GM23248 (cell line): ENCODE data around the gene PLD2.

Experiments used
- EZH2 ChIP-seq: fragments of 200-600 bp; sonication (generic); IDR thresholded peaks from 2 replicates; pipeline ENCODE4 v1.6.1; 2018; ENCODE audit warnings: antibody characterized with exemption, mild to moderate bottlenecking; ENCODE audit not compliant: insufficient read depth, poor library complexity, severe bottlenecking
- EZH2phosphoT487 ChIP-seq: fragments of 200-600 bp; sonication (generic); IDR thresholded peaks from 2 replicates; pipeline ENCODE4 v1.6.1; 2018; ENCODE audit warnings: antibody characterized with exemption, moderate library complexity, mild to moderate bottlenecking, low read depth; ENCODE audit not compliant: insufficient read depth

GRCh38 chr17:4834681-4835020 is 27.7 kb downstream of the PLD2 start:
- TF ChIP-seq EZH2 (no peak), EZH2phosphoT487 (no peak)
